Stimulated activated naive CD8-positive, alpha-beta T cell treated with anti-CD3 and anti-CD28 coated beads, Interleukin-15, Interleukin-2, amounts not matched to agents 100 ng/mL and 50 ng/mL, for 24 hours (primary cell): ENCODE data around the gene C19orf38.
"Not testable (repeated sequence)": the region's sequence is repeated elsewhere in the genome, so short reads cannot be mapped to it uniquely, and the experiment has no call there.

Experiments used
- H3K27ac Mint-ChIP-seq: one replicate; pipeline ENCODE4 v1.8.0; 2021; ENCODE audit warnings: mild to moderate bottlenecking, mixed read lengths
- H3K27me3 Mint-ChIP-seq: one replicate; pipeline ENCODE4 v1.8.0; 2021; ENCODE audit warnings: mixed read lengths
- H3K36me3 Mint-ChIP-seq: one replicate; pipeline ENCODE4 v1.8.0; 2021; ENCODE audit warnings: low read depth, mixed read lengths
- H3K4me1 Mint-ChIP-seq: one replicate; pipeline ENCODE4 v1.8.0; 2021; ENCODE audit warnings: low read depth, mixed read lengths
- H3K4me3 Mint-ChIP-seq: one replicate; pipeline ENCODE4 v1.8.0; 2021; ENCODE audit warnings: mild to moderate bottlenecking, mixed read lengths
- H3K9me3 Mint-ChIP-seq: one replicate; pipeline ENCODE4 v1.8.0; 2021; ENCODE audit warnings: mixed read lengths

The C19orf38 gene

DNA sequence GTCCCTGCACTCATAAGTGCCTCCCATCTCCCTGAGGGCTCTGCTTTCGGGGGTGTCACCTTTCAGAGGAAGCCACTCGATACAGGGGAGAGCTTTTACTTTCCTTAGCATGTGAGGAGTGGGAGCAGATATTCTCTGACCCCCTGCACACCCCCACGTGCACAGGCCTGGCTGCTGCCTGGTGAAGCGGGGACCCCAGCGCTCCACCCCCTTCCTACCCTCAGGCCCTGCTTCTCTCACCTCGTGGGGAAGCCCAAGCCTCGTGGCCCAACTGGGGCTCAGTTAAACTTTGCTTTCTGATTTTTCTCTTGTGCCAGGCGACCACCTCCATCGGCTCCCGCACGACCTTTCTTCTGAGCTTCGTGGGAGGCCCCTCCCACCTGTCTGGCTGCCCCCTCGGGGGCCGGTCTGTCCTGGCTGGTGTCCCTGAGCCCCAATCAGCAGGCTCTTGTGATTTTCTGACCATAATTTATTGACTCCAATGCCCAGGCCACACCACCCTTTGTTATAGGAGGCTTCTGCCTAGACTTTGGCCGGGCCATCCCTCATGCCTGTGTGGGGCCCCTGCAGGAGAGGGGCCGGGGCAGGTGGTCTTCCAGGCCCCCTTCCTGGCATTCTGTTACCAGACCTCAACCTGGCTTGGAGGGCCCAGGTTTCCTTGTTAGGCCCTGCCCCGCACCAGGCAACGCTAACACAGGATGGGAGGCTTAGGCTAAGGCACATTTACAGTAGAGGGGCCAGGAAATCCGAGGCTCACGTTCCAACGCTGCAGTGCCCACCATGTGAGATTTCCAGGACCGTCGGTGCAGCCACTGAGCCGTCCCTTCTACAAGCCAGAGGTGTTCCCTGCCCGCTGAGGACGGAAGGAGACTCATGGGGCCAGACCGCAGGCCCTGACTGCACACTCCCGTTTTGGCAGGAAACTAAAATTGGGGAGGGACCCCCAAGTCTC, 16.0 kb upstream of the C19orf38 start:
- Mint-ChIP-seq H3K4me3 (no peak overlapping the region), H3K4me1 (peaks cover 19% of the 10 kb centered on the region), H3K9me3 (peaks cover 3% of the 10 kb centered on the region), H3K36me3 (peaks cover 8% of the 10 kb centered on the region), H3K27ac (no peak overlapping the region), H3K27me3 (no peaks in the 10 kb centered on the region)

DNA sequence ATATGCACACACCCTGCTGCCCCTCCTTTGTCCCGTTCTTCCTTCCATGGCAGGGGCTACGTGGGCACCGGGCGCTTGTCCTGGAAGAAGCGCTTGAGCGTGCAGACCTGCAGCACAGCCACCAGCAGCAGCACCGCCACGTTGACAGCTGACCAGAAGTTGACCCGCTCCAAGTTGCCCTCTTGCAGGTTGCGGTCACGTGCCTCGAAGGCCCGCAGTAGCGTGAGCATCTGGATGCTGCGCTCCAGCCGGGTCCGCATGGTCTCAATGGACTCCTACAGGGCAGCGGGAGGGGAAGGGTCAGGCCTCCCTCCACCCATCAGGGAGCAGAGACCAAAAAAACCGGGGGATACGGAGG, 15.3 kb upstream of the C19orf38 start:
- H3K27me3 Mint-ChIP-seq, result no peaks in the 10 kb centered on the region
- H3K9me3 Mint-ChIP-seq, result peaks cover 3% of the 10 kb centered on the region
- no peak overlapping the region for H3K4me3 Mint-ChIP-seq
- peaks cover 8% of the 10 kb centered on the region for H3K36me3 Mint-ChIP-seq
- H3K4me1 Mint-ChIP-seq, result peaks cover 19% of the 10 kb centered on the region
- no peak overlapping the region for H3K27ac Mint-ChIP-seq

DNA sequence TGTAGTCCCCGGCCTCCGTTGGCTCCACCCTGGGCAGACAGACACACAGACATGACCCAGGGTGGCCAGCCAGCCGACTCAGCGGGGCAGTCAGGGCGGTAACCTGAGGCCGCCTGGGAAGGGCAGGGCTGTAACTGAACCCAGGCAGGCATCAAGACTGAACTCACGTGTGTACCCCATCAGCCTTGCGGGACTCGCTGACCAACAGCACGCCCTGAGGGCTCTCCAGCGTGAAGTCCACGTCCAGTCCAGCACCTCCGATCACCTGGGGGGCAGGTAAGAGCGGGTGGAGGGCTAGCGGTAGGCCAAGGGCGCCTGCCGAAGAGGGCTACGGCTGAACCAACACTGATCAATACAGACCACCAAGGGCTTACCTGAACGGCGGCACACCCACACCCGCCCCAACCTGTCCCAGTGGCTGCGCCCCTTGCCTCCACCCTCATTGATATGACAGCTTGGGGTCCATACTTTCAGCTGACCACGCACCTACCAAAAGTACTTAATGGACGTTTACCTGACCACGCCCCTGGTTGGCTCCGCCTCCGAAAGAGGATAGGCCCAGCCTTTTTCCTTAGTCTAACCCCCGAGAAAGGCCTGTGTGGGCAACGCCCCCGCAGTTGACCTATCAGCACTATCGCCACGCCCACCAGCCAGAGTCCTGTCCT, 13.0 kb upstream of the C19orf38 start:
- peaks cover 7% of the 10 kb centered on the region for H3K9me3 Mint-ChIP-seq
- H3K36me3 Mint-ChIP-seq, result peaks cover 8% of the 10 kb centered on the region
- no peaks in the 10 kb centered on the region for H3K27me3 Mint-ChIP-seq
- peak overlapping the region; percentile 100 for H3K27ac Mint-ChIP-seq
- peaks cover 19% of the 10 kb centered on the region for H3K4me1 Mint-ChIP-seq
- peak overlapping the region; percentile 95 for H3K4me3 Mint-ChIP-seq

DNA sequence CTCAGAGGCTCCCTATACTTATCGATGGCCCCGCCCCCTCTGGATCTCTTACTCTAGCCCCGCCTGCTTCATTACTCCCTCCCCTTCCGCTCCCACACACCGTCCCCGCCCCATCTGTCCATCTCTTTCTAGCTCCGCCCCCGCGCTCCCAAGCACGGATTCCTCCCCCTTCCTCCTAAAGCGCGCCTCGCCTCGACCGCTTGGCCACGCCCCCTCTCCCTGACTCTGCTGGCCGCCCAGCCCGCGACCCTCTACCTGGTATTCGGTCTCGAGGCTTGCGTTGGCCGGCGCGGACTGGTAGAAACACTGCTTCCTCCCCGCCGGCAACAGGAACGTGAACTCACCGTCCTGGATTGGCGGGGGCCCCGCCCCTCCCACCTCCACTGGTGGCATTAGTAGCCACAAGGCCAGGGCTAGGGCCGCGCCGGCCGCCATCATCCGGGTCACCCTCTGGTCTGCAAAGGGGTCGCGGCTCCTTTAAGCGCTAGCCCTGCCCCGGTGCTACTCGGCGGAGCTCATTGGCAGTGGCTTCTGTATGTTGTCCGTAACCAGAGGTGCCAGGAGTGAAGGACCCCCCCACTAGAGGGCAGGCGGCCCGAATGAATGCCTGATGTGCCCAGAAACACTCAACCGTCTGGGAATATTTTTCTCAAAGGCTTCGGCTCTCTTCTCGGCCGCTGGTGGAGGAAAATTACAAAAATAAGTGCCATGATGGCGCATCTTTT, 12.3 kb upstream of the C19orf38 start, which contains the start of gene TMED1:
TMED1 (minus strand) TSS at position 459 of the 725 bp plus-strand sequence; CDS start at position 438, 21 bp downstream.
- Mint-ChIP-seq H3K9me3 (peaks cover 7% of the 10 kb centered on the region), H3K27ac (peak within 1 kb of the TSS; percentile 100), H3K27me3 (no peaks in the 10 kb centered on the region), H3K4me3 (peak within 1 kb of the TSS; percentile 95), H3K36me3 (peaks cover 8% of the 10 kb centered on the region), H3K4me1 (peaks cover 19% of the 10 kb centered on the region)

DNA sequence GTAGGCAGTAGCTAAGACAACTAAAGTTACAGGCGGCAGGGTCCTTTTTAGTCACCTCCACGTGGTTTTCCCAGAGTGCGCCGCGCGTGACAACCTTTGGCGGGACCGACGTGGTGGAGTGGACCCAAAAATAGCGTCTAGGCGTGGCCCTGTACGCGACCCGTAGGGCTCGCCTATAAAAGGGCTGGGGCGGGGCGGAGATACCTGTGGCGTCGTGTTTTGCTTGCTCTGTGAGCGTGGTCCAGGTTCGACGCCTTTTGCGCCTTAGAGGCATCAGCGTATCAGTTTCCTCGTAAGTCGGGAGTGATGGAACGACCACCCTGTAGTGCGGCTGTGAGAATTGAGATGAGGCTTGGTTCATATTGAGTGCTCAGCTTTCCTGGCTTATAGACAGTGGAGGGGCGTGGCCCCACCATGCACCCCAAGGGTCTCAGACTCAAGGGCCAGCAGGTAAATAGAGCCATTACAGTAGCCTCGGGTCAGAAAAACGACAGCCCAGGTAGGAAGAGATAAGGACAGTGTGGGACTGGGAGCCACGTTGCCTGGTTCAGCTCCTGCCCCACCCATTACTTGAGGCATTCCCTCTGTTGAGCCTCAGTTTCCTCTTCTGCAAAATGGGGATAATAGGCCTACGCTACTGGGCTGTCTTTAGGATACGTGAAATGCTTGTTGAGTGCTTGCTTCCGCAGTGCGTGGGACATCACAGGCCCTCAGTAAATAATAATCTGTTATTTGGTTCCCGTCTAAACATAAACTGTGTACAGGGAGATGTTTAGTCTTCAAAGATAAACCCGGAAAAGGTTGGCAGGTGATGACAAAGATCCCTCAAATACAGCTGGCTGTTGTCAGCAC, 11.5 kb upstream of the C19orf38 start:
- H3K27me3 Mint-ChIP-seq, result no peaks in the 10 kb centered on the region
- peaks cover 8% of the 10 kb centered on the region for H3K36me3 Mint-ChIP-seq
- peak overlapping the region; percentile 100 for H3K27ac Mint-ChIP-seq
- H3K9me3 Mint-ChIP-seq, result peaks cover 7% of the 10 kb centered on the region
- H3K4me3 Mint-ChIP-seq, result peak overlapping the region; percentile 95
- H3K4me1 Mint-ChIP-seq, result peaks cover 19% of the 10 kb centered on the region

DNA sequence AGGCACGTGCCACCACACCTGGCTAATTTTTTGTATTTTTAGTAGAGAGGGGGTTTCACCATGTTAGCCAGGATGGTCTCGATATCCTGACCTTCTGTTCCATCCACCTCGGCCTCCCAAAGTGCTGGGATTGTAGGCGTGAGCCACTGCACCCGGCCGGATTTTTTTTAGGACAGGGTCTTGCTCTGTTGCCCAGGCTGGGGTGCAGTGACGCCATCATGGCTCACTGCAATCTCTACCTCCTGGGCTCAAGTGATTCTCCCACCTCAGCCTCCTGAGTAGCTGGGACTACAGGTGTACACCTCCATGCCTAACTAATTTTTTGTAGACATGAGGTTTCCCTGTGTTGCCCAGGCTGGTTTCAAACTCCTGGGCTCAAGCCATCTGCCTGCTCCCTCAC, 10.6 kb upstream of the C19orf38 start:
- not testable (repeated sequence) for H3K9me3 Mint-ChIP-seq, H3K36me3 Mint-ChIP-seq, H3K27ac Mint-ChIP-seq, H3K27me3 Mint-ChIP-seq, H3K4me3 Mint-ChIP-seq
- H3K4me1 Mint-ChIP-seq, result peaks cover 19% of the 10 kb centered on the region

DNA sequence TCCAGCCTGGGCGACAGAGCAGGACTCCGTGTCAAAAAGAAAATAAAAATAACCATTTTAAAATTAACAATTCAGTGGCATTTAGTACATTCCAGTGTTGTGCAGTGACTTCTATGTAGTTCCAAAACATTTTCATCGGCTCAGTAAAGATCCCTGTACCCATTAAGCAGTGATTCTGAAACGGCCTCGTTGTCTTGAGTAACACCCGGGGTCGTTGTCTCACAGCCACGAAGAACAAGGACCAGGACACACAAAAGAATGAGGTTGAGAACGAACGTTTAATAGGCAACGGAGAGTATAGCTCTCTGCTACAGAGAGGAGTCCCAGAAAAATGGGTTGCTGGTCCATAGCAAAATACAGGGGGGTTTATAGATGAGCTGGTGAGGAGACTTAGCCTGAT, 9.8 kb upstream of the C19orf38 start:
- no peak overlapping the region for H3K4me3 Mint-ChIP-seq
- no peaks in the 10 kb centered on the region for H3K27me3 Mint-ChIP-seq
- peaks cover 19% of the 10 kb centered on the region for H3K4me1 Mint-ChIP-seq
- no peak overlapping the region for H3K27ac Mint-ChIP-seq
- peaks cover 8% of the 10 kb centered on the region for H3K36me3 Mint-ChIP-seq
- H3K9me3 Mint-ChIP-seq, result peaks cover 7% of the 10 kb centered on the region

DNA sequence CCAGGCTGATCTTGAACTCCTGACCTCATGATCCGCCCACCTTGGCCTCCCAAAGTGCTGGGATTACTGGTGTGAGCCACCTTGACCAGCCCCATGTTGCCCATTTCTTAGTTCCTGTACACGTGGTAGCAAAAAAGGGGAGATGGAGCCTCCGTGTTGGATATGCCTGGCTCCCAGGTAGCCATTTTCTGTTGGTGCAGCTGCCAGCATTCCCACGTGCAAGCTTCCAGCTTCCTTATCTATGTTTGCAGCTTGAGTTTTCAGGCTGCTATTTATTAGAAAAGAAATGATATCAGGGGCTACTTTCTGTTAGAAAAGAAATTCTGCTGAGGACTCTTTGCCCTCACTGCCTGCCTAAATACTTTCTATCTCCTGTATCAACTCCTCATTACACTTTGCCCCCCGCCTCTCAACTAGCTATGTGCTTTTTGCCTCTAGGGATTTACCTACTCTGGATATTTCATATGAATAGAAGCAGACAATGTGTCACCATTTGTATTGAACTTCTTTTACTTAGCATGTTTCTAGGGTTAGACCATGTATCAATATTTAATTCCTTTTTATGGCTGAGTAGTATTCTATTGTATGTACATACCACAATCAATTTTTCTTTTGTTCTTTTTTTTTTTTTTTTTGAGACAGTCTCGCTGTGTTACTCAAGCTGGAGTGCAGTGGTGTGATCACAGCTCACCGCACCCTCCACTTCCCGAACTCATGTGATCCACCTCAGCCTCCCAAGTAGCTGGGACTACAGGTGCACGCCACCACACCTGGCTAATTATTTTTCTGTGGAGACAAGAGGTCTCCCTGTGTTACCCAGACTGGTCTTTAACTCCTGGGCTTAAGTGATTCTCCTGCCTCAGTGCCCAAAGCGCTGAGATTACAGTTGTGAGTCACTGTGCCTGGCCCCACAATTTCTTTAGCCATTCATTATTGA, 8.8 kb upstream of the C19orf38 start:
- Mint-ChIP-seq H3K27me3 (no peaks in the 10 kb centered on the region), H3K4me3 (no peak overlapping the region), H3K36me3 (peaks cover 8% of the 10 kb centered on the region), H3K27ac (no peak overlapping the region), H3K4me1 (peaks cover 19% of the 10 kb centered on the region), H3K9me3 (peaks cover 7% of the 10 kb centered on the region)

DNA sequence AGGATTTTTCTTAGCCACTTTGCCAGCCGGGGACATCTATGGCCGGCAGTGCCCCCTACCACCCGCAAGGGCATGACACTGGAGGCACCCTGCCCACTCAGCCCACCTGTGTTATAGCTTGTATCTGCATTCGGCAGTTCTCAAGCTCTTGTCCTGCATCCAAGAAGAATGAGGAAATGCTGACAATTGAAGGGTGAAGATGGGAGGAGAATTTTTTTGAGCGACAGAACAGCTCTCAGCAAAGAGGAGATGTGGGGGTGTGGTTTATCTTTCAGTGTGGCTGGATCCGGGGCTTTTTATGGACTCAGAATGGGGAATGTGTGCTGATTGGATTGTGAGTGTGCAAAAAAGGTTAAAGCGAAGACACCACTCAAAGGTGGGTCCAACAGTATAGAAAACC, 5.4 kb upstream of the C19orf38 start:
- Mint-ChIP-seq H3K9me3 (peaks cover 8% of the 10 kb centered on the region), H3K27me3 (no peaks in the 10 kb centered on the region), H3K36me3 (no peaks in the 10 kb centered on the region), H3K27ac (no peak overlapping the region), H3K4me3 (no peak overlapping the region), H3K4me1 (no peaks in the 10 kb centered on the region)

DNA sequence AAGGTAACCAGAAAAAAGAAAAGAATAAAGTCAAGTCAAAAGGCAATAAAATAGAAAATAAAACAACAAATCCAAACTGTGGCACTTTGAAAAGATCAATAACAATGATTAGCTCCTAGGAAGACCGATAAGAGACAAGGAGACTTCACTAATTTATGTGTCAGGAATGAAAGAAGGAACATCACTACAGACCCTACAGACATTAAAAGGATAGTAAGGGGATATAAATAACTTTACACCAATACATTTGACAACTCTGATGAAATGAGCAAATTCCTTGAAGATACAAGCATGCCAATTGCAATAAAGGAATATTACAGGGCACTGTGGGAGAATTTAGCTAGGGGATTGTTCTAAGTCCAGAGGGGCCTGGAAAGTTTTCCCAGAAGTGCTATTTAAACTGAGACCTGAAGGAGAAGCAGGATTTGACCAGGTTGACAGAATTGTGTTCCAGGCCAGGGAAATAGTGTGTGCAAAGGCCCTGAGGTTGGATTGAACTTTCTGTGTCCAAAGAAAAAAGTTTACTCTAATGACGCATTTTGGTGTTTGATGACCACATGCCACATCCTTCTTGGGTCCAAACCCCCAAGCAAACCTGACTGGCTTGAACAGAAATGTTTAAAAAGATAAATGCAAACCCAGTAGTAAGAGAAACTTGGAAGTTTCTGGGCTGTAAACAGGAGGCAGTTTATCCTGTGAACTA, 1.6 kb upstream of the C19orf38 start:
- no peaks in the 10 kb centered on the region for H3K27me3 Mint-ChIP-seq
- H3K4me1 Mint-ChIP-seq, result peaks cover 9% of the 10 kb centered on the region
- H3K9me3 Mint-ChIP-seq, result peaks cover 4% of the 10 kb centered on the region
- no peak overlapping the region for H3K27ac Mint-ChIP-seq
- no peaks in the 10 kb centered on the region for H3K36me3 Mint-ChIP-seq
- H3K4me3 Mint-ChIP-seq, result no peak overlapping the region

DNA sequence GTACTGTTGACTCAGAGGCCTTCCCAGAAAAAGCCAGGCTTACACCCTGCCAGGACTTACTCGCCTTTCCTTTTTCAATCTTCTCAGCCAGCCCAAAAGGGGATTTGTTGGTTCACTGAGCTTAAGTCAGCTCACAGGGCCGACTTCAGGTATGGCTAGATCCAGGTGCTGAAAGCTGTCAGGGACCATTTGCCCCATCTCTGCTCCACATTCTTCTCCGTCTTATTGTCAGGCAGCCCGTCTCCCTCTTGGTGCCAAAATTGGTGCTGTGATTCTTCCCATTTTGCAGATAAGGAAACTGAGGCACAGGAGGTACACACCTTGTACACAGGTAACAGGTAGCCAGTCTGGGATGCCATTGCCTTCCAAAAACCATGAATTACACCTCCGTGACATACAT, 2.4 kb downstream of the C19orf38 start:
- no peak overlapping the region for H3K27ac Mint-ChIP-seq
- H3K4me1 Mint-ChIP-seq, result peaks cover 9% of the 10 kb centered on the region
- no peaks in the 10 kb centered on the region for H3K36me3 Mint-ChIP-seq
- H3K4me3 Mint-ChIP-seq, result no peak overlapping the region
- H3K27me3 Mint-ChIP-seq, result no peaks in the 10 kb centered on the region
- peaks cover 4% of the 10 kb centered on the region for H3K9me3 Mint-ChIP-seq

DNA sequence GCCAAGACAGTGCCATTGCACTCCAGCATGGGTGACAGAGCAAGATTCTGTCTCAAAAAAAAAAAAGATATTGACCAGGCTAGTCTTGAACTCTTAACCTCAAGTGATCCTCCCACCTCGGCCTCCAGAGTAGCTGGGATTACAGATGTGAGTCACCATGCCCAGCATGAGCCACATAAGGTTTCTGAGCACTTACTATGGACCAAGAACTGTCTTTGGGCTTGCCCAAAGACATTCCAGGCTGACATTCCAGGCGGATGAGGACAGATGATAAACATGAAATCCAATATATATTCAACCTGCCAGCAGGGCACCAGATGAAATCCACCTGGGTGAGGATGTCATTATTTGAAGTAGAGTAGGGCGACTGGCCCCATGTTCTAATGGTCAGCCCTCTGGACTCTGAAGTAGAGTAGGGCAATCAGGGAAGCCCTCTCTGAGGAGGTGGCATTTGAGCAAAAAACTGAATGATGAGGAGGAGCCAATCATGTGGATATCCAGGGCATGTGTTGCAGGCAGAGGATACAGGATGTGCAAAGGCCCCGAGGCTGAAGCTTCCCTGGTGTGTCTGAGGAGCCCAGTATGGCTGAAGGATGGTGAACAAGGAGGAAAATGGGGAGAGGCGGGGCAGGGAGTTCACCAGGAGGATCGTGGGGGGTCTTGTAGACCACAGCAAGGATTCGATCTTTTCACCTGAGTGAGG, 4.0 kb downstream of the C19orf38 start:
- Mint-ChIP-seq H3K4me3 (no peak overlapping the region), H3K36me3 (no peaks in the 10 kb centered on the region), H3K27ac (no peak overlapping the region), H3K4me1 (peaks cover 9% of the 10 kb centered on the region), H3K27me3 (no peaks in the 10 kb centered on the region), H3K9me3 (no peaks in the 10 kb centered on the region)
